Activated naive CD4-positive, alpha-beta T cell treated with anti-CD3 and anti-CD28 coated beads, Interleukin-2, amount 10 ng/mL, durations not matched to agents 7 days and 5 days (primary cell): ENCODE measurements around the gene UBTD1.
"Not testable (repeated sequence)": the region's sequence is repeated elsewhere in the genome, so short reads cannot be mapped to it uniquely, and the experiment has no call there.

ENCODE experiments used
- CTCF ChIA-PET: fragments of 350-600 bp; sonication (Branson Sonifier 250); formaldehyde crosslinking; loops from one replicate; lab custom pipeline; 2021; ENCODE audit warnings: antibody characterized with exemption; lab: Charles Lee
- DNase-seq: peaks from one replicate; pipeline ENCODE4 v3.0.0-alpha.2; 2020
- H3K27ac Mint-ChIP-seq: one replicate; pipeline ENCODE4 v1.8.0; 2021; ENCODE audit warnings: mild to moderate bottlenecking, moderate library complexity, mixed read lengths
- H3K27me3 Mint-ChIP-seq: one replicate; pipeline ENCODE4 v1.8.0; 2021; ENCODE audit warnings: mild to moderate bottlenecking, mixed read lengths
- H3K36me3 Mint-ChIP-seq: one replicate; pipeline ENCODE4 v1.8.0; 2021; ENCODE audit warnings: mixed read lengths
- H3K4me1 Mint-ChIP-seq: one replicate; pipeline ENCODE4 v1.8.0; 2021; ENCODE audit warnings: mixed read lengths
- H3K4me3 Mint-ChIP-seq: one replicate; pipeline ENCODE4 v1.8.0; 2021; ENCODE audit warnings: mild to moderate bottlenecking, moderate library complexity, mixed read lengths
- H3K9me3 Mint-ChIP-seq: one replicate; pipeline ENCODE4 v1.8.0; 2021; ENCODE audit warnings: mixed read lengths

UBTD1 gene

DNA sequence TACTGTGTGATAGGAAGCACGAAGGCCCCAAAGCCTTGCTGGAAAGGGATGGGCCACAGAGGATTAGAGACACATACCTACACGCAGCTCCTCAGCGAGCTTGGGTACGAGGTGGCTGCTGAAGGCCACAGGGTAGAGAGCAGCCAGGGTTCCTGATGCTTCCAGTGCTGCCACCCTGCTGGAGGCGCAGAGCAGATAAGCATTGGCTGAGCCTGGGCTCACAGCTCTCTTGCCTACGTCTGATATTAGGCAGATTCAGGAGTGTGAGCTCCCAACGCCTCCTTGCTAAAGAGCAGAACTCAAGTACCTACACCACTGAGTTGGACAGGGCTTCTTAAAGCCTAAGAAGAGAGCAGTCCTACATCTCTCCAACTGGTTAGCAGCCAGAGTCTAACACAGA lies 32.7 kb upstream of the UBTD1 start:
- peaks cover 48% of the 10 kb centered on the region for H3K36me3 Mint-ChIP-seq

DNA sequence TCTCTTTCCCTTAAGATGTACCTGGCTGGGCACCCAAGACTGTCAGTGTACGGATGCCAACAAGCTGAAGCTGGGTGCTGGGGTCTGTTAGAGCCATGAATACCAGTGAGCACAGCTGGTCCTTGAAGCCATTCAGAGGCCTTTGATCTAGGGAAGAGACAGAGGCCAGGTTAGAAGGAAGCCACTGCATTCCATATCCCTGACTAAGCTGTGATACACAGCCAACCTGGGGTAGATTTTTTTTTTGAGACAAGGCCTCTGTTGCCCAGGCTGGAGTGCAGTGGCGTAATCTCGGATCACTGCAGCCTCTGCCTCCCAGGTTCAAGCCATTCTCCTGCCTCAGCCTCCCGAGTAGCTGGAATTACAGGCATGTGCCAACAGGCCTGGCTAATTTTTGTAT lies 32.0 kb upstream of the UBTD1 start:
- H3K36me3 Mint-ChIP-seq, result peaks cover 42% of the 10 kb centered on the region
- H3K4me3 Mint-ChIP-seq, result no peak overlapping the region
- H3K9me3 Mint-ChIP-seq, result no peaks in the 10 kb centered on the region
- H3K27me3 Mint-ChIP-seq, result no peaks in the 10 kb centered on the region
- CTCF ChIA-PET, result interaction anchor here (1.0 to 6.3 kb wide), 4 partner anchors 10 to 105 kb away, joined by 3 to 73 read pairs (median 6); partner anchors contain the start of gene ANKRD2
- no peak for DNase-seq
- no peaks in the 10 kb centered on the region for H3K4me1 Mint-ChIP-seq
- no peak overlapping the region for H3K27ac Mint-ChIP-seq

More for the DNA sequence above, 32.7 kb upstream of the UBTD1 start:
- Mint-ChIP-seq H3K9me3 (no peaks in the 10 kb centered on the region), H3K4me1 (no peaks in the 10 kb centered on the region), H3K27me3 (no peaks in the 10 kb centered on the region), H3K27ac (peak overlapping the region; percentile 58), H3K4me3 (no peak overlapping the region)
- DNase-seq, result no peak
- CTCF ChIA-PET, result interaction anchor here (1.1 to 6.3 kb wide), 5 partner anchors 10 to 106 kb away, joined by 3 to 73 read pairs (median 5); partner anchors contain the start of gene ANKRD2

DNA sequence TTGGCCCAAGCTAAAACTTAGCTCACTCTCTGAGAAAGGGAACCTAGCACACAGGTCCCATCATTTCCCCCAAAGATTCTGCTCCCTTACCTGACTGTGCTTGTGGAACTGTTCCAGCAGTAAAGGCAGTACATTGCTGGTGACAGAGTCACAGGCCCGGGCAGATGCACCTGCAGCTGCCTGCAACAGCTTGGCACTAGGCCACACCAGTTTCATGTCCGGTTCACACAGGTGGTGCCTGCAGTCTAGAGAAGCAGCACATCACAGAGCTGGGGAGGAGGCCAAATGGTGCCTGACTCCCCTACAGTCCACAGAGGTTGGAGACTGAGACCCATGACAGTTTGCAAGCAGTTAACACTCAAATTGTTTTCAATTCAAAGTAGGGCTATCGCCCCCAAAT lies 30.6 kb upstream of the UBTD1 start:
- no peak overlapping the region for H3K27ac Mint-ChIP-seq
- DNase-seq, result no peak
- no peaks in the 10 kb centered on the region for H3K9me3 Mint-ChIP-seq
- H3K4me1 Mint-ChIP-seq, result no peaks in the 10 kb centered on the region
- H3K36me3 Mint-ChIP-seq, result peaks cover 38% of the 10 kb centered on the region
- no peaks in the 10 kb centered on the region for H3K27me3 Mint-ChIP-seq
- H3K4me3 Mint-ChIP-seq, result no peak overlapping the region
- CTCF ChIA-PET, result interaction anchor here (6.3 kb wide), 1 partner anchor 85 kb away, joined by 73 read pairs; no protein-coding TSS in a partner anchor

DNA sequence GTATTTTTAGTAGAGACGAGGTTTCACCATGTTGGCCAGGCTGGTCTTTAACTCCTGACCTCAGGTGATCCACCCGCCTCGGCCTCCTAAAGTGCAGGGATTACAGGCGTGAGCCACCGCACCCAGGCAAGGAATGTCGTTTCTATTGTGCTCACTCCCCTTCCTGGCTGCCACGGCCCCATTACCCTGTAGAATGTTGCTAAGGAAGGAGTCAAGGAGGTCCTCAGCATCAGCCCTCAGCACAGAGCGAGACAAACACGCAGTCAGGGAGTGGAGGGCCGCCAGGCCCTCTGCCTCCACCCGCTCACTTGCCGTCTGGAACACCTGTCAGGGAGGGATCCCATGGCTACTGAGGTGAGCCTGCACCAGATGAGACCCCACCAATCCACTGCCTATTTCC lies 29.9 kb upstream of the UBTD1 start:
- not testable (repeated sequence) for H3K27me3 Mint-ChIP-seq, DNase-seq, H3K9me3 Mint-ChIP-seq, H3K4me3 Mint-ChIP-seq, H3K4me1 Mint-ChIP-seq, H3K27ac Mint-ChIP-seq
- CTCF ChIA-PET, result interaction anchor here (0.6 to 6.3 kb wide), 3 partner anchors 58 to 84 kb away, joined by 3 to 73 read pairs (median 5); no protein-coding TSS in a partner anchor
- H3K36me3 Mint-ChIP-seq, result peaks cover 39% of the 10 kb centered on the region

DNA sequence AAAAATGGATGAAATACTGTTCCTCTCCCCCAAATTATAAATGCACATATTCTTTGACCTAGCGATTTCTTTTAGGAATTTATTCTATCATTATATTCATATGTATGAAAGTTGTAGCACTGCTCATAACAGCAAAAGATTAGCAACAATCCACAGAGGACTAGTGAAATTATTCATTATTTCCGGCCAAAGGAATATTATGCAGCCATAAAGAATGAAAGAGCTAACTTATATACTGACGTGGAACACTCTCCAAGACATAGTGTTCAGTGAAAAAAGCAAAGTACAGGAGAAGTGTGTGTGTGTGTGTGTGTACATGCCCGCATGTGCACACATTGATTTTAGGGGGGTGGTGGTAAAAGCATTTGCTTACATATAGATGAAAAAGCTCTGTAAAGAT lies 23.8 kb upstream of the UBTD1 start:
- Mint-ChIP-seq H3K27ac (no peak overlapping the region), H3K9me3 (no peaks in the 10 kb centered on the region), H3K4me1 (no peaks in the 10 kb centered on the region), H3K36me3 (peaks cover 54% of the 10 kb centered on the region), H3K4me3 (no peak overlapping the region), H3K27me3 (no peaks in the 10 kb centered on the region)
- DNase-seq, result no peak
- CTCF ChIA-PET, result interaction anchor here (0.8 kb wide), 1 partner anchor 79 kb away, joined by 3 read pairs; no protein-coding TSS in a partner anchor

DNA sequence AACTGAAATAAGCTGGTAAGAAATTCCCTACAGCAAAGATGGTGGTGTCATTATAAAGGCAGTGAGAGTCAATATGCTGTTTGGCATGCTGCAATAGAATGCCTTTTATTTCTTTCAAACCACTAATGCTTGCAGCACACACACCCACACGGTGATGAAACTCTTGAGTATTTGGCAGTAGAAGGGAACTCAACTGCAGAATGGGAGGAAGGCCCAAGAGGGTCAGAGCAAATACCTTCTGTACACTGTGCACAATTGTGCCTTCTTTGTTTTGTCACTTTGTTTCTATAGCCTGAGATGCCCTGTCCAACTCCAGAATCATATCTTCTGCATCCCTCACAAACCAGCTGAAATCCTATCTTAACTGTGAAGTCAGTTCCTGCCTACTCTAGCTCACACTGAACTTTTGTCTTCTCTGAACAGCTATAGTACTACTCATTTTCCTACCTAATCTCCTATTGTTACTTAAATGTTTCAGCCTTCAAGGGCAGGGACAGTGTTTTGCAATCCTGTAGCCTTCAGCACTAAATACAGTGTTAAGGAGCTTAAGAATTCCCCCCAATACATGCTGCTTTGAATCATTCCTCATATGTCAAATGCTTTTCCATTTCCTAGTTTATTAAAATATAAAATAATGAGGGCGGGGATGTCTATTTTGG lies 22.7 kb upstream of the UBTD1 start:
- peaks cover 52% of the 10 kb centered on the region for H3K36me3 Mint-ChIP-seq
- H3K27ac Mint-ChIP-seq, result no peak overlapping the region
- no peak for DNase-seq
- no peak overlapping the region for H3K4me3 Mint-ChIP-seq
- H3K4me1 Mint-ChIP-seq, result no peaks in the 10 kb centered on the region
- H3K27me3 Mint-ChIP-seq, result no peaks in the 10 kb centered on the region
- no peaks in the 10 kb centered on the region for H3K9me3 Mint-ChIP-seq
- CTCF ChIA-PET, result interaction anchor here (1.0 to 1.1 kb wide), 3 partner anchors 10 to 78 kb away, joined by 3 to 5 read pairs (median 3); no protein-coding TSS in a partner anchor

DNA sequence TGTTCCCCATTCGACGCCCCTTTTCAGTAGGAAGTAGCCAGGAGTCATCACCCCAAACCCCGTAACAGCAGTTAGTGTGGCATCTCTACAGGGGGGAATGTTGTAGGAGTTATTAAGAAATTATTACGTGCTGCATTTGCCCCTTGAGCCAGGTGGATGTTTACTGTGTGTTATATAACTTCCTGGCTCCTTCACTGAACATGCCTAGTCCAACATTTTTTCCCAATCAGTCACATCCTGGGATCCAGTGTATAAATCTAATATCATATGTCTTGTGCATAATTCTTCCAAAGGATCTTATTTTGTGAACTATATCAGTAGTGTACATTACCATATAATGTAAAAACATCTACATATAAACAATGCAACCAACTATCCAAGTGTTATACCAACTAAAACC lies 19.3 kb upstream of the UBTD1 start:
- peaks cover 47% of the 10 kb centered on the region for H3K36me3 Mint-ChIP-seq
- DNase-seq, H3K9me3 Mint-ChIP-seq, H3K4me3 Mint-ChIP-seq, H3K4me1 Mint-ChIP-seq, H3K27me3 Mint-ChIP-seq, H3K27ac Mint-ChIP-seq, CTCF ChIA-PET: not testable (repeated sequence)

DNA sequence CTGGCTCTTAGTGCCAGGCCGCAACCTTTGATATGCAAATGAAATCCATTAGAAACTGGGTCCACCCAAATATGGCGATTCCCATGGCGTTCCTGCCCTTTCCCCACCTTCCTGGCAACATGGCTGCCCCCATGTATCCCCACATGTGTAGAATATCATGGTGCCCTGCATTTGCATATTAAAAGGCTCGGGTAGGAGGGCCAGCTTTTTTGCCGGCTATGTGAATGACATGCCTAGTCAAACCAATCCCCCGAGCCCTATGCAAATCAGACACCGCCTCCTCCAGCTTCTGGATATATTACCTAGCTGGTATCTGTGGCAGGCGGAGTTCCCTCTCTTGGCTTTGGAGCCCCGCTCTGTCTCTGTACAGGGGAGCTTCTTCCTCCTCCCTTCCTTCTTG lies 18.8 kb upstream of the UBTD1 start:
- Mint-ChIP-seq H3K27ac (no peak overlapping the region), H3K4me3 (no peak overlapping the region), H3K36me3 (peaks cover 44% of the 10 kb centered on the region), H3K4me1 (no peaks in the 10 kb centered on the region), H3K9me3 (no peaks in the 10 kb centered on the region), H3K27me3 (no peaks in the 10 kb centered on the region)
- DNase-seq, result no peak
- CTCF ChIA-PET, result no interaction called here

DNA sequence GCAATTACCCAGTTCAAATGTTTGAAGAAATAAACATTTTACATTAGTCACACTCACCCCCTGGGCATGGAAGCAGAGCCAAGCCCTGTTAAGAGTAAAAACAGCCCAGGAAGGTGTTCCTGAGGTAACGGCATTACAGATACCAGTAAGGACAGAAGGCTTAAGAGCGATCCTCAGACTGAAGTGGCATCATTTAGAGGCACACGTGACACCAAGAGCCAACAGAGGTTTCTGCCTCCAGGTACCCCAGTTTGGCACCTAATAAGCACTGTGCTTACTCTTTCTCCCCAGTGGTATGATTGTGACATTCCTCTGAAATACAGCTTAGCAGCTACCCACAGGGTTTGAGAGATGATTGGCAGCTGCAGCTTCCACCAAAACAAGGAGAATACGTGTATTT lies 17.7 kb upstream of the UBTD1 start:
- no peak overlapping the region for H3K4me3 Mint-ChIP-seq
- H3K27me3 Mint-ChIP-seq, result no peaks in the 10 kb centered on the region
- H3K4me1 Mint-ChIP-seq, result no peaks in the 10 kb centered on the region
- CTCF ChIA-PET, result no interaction called here
- no peak for DNase-seq
- H3K27ac Mint-ChIP-seq, result no peak overlapping the region
- H3K9me3 Mint-ChIP-seq, result no peaks in the 10 kb centered on the region
- peaks cover 36% of the 10 kb centered on the region for H3K36me3 Mint-ChIP-seq

DNA sequence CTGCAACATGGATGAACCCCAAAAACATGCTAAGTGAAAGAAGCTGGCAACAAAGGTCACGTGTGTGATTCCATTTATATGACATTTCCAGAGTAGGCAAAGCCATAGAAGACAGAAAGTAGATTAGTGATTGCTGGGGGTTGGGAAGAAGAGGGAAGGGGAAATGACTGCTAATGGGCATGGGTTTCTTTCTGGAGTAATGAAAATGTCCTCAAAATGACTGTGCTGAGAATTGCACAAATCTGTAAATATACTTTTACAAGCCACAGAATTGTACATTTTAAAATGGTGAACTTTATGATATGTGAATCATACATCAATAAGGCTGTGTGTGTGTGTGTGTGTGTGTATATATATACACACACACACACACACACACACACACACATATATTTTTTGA lies 16.3 kb upstream of the UBTD1 start:
- Mint-ChIP-seq H3K4me3 (no peak overlapping the region), H3K27me3 (no peaks in the 10 kb centered on the region), H3K36me3 (peaks cover 28% of the 10 kb centered on the region), H3K4me1 (no peaks in the 10 kb centered on the region), H3K27ac (no peak overlapping the region), H3K9me3 (no peaks in the 10 kb centered on the region)
- DNase-seq, result no peak
- CTCF ChIA-PET, result interaction anchor here (1.0 kb wide), 1 partner anchor 76 kb away, joined by 3 read pairs; no protein-coding TSS in a partner anchor

DNA sequence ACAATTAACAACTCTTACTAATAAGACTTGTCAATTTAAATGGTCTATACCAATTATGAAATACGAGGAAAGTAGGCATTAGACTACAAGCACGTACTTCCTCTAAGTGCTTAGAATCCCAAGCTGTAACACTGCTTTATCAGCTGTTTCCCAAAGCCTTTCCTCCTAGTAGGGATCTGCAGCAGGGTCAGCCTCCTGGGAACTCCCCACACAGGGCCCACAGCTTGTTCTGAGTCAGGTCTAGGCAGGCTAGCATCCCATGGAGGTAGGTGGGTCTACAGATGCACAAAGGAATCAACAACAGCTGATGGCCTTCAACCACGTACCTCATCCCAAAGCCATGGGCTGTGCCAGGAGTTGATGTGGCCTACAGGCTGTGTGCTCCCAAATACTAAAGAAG lies 15.2 kb upstream of the UBTD1 start:
- peaks cover 20% of the 10 kb centered on the region for H3K36me3 Mint-ChIP-seq
- CTCF ChIA-PET, result no interaction called here
- no peaks in the 10 kb centered on the region for H3K4me1 Mint-ChIP-seq
- DNase-seq, result no peak
- no peaks in the 10 kb centered on the region for H3K9me3 Mint-ChIP-seq
- H3K27ac Mint-ChIP-seq, result no peak overlapping the region
- H3K27me3 Mint-ChIP-seq, result no peaks in the 10 kb centered on the region
- H3K4me3 Mint-ChIP-seq, result no peak overlapping the region

DNA sequence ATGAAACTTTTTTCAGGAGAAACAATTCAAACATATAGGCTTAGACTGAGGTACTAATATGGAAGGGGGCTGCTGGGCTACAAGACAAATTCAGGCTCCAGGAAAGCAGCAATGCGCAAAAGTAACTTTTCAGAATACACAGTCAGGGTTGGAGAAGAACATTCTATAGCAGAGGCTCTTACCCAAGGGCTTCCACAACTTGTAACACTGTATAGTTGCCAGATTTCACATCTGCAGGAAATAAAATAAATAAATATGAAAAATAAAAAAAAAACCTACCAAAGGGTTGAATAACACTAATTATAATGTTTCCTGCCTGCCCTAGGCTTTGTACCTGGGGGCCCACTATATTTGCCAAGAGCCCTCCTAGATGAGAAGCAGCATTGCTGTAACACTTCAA lies 14.8 kb upstream of the UBTD1 start:
- Mint-ChIP-seq H3K4me3 (no peak overlapping the region), H3K27ac (no peak overlapping the region), H3K9me3 (no peaks in the 10 kb centered on the region), H3K4me1 (peaks cover under 1% of the 10 kb centered on the region), H3K36me3 (peaks cover 20% of the 10 kb centered on the region), H3K27me3 (no peaks in the 10 kb centered on the region)
- CTCF ChIA-PET, result interaction anchor here (0.9 kb wide), 1 partner anchor 20 kb away, joined by 3 read pairs; no protein-coding TSS in a partner anchor
- no peak for DNase-seq

DNA sequence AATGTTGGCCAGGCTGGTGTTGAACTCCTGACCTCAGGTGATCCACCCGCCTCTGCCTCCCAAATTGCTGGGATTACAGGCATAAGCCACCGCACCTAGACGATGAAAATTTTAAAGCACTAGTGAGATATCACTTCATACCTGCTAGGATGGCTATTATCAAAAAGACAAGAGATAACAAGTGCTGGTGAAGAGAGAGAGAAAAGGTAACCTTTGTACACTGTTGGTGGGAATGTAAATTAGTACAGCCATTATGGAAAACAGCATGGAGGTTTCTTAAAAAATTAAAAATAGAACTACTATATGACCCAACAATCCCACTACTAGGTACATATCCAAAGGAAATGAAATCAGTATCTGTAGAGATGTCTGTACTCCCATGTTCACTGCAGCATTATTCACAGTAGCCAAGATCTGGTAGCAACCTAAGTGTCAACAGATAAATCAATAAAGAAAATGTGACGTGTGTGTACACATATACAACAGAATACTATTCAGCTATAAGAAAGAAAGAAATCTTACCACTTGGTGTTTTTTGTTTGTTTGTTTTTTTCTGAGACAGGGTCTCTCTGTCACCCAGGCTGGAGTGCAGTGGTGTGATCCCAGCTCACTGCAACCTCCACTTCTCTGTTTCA lies 13.0 kb upstream of the UBTD1 start:
- no peaks in the 10 kb centered on the region for H3K27me3 Mint-ChIP-seq
- DNase-seq, result no peak
- H3K9me3 Mint-ChIP-seq, result no peaks in the 10 kb centered on the region
- no peak overlapping the region for H3K4me3 Mint-ChIP-seq
- CTCF ChIA-PET, result no interaction called here
- H3K4me1 Mint-ChIP-seq, result peaks cover 7% of the 10 kb centered on the region
- H3K36me3 Mint-ChIP-seq, result peaks cover 8% of the 10 kb centered on the region
- no peak overlapping the region for H3K27ac Mint-ChIP-seq

DNA sequence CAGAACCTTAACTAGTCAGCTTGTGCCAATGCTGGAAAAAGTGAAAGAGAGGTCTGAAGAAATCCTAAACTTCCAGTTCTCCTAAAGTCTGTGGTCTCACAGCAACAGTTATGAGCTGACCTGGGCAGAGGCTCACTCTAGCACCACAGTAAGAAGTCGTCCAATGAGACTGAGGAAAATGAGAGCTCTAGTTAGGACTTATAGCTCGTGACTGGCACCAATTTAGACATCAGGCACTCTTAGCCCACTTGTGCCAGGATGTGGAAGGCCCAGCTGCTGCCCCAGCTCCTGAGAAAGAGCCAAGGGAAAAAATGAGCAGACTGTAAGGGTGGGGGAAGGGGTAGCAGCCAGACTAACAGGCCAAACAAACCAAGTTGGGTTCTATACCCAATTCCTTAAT lies 8.1 kb upstream of the UBTD1 start:
- Mint-ChIP-seq H3K27me3 (no peaks in the 10 kb centered on the region), H3K36me3 (peaks cover 7% of the 10 kb centered on the region), H3K27ac (no peak overlapping the region), H3K4me1 (peaks cover 24% of the 10 kb centered on the region), H3K4me3 (no peak overlapping the region), H3K9me3 (no peaks in the 10 kb centered on the region)
- CTCF ChIA-PET, result no interaction called here
- no peak for DNase-seq

DNA sequence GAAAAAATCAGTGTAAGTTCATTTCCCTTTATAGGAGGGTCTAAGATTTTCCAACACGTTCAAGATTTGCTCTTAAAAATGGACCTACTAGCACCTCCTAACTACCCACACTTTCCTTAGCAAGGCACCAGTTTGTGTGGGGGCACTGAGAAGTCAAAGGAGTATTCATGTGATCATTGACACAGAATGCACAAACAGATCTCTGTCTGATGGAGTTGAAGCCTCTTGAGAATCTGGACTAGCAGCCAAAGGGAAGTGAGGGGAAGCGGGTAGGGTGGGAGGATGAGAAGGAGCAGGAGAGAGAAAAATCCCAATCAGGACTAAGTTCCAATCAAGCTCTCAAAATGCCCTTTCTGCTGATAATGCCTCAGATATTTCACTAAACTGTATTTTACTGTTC lies 4.6 kb upstream of the UBTD1 start:
- H3K27ac Mint-ChIP-seq, result no peak overlapping the region
- no peaks in the 10 kb centered on the region for H3K9me3 Mint-ChIP-seq
- peaks cover 7% of the 10 kb centered on the region for H3K36me3 Mint-ChIP-seq
- peaks cover 8% of the 10 kb centered on the region for H3K27me3 Mint-ChIP-seq
- CTCF ChIA-PET, result interaction anchor here (1.1 to 1.2 kb wide), 2 partner anchors 33 to 42 kb away, joined by 3 read pairs; no protein-coding TSS in a partner anchor
- H3K4me3 Mint-ChIP-seq, result no peak overlapping the region
- DNase-seq, result no peak
- H3K4me1 Mint-ChIP-seq, result peaks cover 46% of the 10 kb centered on the region
